HPDE6-E6E7 (cell line): ENCODE measurements around the gene USP7.

Experiments used
- DNase-seq: peaks from one replicate; pipeline ENCODE4 v3.0.0; 2011; ENCODE audit warnings: missing footprints; ENCODE audit errors: extremely low spot score

USP7 gene

GRCh38 chr16:8952281-8952751 lies 11.4 kb downstream of the USP7 start:
- no peak for DNase-seq

- no peak for DNase-seq
Measured at GRCh38 chr16:8951447-8952280, 12.0 kb downstream of the USP7 start.

- DNase-seq: no peak
Measured at GRCh38 chr16:8950580-8951077, 13.1 kb downstream of the USP7 start.

- DNase-seq: no peak
Measured at GRCh38 chr16:8949536-8950418, 13.9 kb downstream of the USP7 start.

- DNase-seq: no peak
Measured at GRCh38 chr16:8948831-8949230, 14.9 kb downstream of the USP7 start.

GRCh38 chr16:8948069-8948593 lies 15.6 kb downstream of the USP7 start:
- no peak for DNase-seq

GRCh38 chr16:8946544-8946943 lies 17.2 kb downstream of the USP7 start:
- DNase-seq: no peak

- DNase-seq: no peak
Measured at GRCh38 chr16:8945626-8946296, 17.9 kb downstream of the USP7 start.

GRCh38 chr16:8943966-8944759 lies 19.5 kb downstream of the USP7 start:
- no peak for DNase-seq

- DNase-seq: no peak
Measured at GRCh38 chr16:8943001-8943763, 20.5 kb downstream of the USP7 start.

- DNase-seq: no peak
Measured at GRCh38 chr16:8941718-8942344, 21.9 kb downstream of the USP7 start.

- no peak for DNase-seq
Measured at GRCh38 chr16:8937803-8938202, 25.9 kb downstream of the USP7 start.

- peak; percentile 91 for DNase-seq
Measured at GRCh38 chr16:8936421-8936820, 27.3 kb downstream of the USP7 start.

GRCh38 chr16:8935989-8936388 lies 27.7 kb downstream of the USP7 start:
- DNase-seq: no peak

- no peak for DNase-seq
Measured at GRCh38 chr16:8934601-8935000, 29.1 kb downstream of the USP7 start.

- DNase-seq: no peak
Measured at GRCh38 chr16:8931859-8932258, 31.8 kb downstream of the USP7 start.

- no peak for DNase-seq
Measured at GRCh38 chr16:8929086-8929748, 34.5 kb downstream of the USP7 start.

- no peak for DNase-seq
Measured at GRCh38 chr16:8928467-8928957, 35.2 kb downstream of the USP7 start.

GRCh38 chr16:8926827-8927226 lies 36.9 kb downstream of the USP7 start:
- no peak for DNase-seq
